GM21786 (cell line): ENCODE measurements around the gene RFC2.
"Not testable (repeated sequence)": the region's sequence is repeated elsewhere in the genome, so short reads cannot be mapped to it uniquely, and the experiment has no call there.

Source experiments
- ATAC-seq: cut with Tn5 transposase; IDR thresholded peaks from one replicate; pipeline ENCODE4 v1.9.1; 2021; ENCODE audit not compliant: unreplicated experiment

RFC2 gene

GRCh38 chr7:74252893-74253292, 1.3 kb downstream of the RFC2 start:
- ATAC-seq, result no peak

DNA sequence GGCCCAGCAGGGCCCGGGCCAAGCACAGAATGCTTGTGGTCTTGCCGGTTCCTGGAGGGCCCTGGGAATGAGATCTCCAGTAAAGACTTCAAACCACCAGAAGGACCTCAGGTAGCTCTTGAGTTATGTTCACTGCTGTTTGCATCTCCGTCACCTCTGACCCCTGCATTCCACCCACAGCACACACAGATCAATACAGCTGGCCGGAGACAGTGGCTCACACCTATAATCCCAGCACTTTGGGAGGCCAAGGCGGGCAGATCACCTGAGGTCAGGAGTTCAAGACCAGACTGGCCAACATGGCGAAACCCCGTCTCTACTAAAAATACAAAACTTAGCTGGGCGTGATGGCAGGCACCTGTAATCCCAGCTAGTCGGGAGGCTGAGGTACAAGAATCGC, 5.1 kb downstream of the RFC2 start:
- not testable (repeated sequence) for ATAC-seq

DNA sequence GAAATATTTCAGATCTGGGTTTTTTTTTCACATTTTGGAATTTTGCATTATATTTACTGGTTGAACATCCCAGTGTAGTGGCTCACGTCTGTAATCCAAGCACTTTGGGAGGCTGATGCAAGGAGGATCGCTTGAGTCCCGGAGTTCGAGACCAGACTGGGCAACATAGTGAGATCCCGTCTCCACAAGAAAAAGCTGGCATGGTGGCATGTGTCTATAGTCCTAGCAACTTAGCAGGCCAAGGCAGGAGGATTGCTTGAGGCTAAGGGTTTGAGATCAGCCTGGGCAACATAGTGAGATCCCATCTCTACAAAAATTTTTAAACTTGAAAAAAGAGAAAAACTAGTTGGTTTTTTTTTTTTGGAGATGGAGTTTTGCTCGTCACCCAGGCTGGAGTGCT, 6.0 kb downstream of the RFC2 start:
- ATAC-seq, result no peak

DNA sequence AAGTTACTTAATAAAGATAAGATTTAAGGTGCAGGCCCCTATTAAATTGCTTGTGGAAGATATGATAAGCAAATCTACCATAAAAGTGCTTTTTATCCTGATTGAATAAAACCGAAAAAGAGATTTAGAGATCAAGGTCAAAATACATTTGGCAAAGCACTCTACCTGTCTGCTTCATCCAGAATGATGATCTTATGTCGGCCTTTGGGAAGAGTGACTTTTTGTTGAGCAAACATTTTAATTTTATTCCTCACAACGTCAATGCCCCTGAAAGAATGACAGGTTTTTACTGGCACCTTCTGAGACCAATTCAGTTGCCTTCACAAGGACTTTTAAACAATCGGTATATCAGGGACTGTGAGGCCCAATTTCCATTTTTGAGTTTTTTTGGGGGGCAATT, 7.7 kb downstream of the RFC2 start:
- no peak for ATAC-seq

DNA sequence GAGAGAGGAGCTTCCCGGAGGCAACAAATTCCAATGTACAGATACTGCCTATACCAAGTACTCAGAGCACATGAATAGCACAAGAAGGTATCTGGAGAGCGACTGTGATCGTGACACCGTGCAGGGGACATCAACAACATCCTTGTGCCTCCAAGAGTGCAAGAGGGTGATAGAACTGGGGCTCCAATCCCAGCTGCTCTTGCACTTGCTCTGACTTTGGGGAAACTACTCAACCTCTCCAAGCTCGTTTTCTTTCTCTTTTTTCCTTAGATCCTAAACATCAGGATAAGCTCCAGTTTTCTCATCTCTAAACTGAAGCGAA, 12.1 kb downstream of the RFC2 start:
- no peak for ATAC-seq

GRCh38 chr7:74240482-74240881, 13.7 kb downstream of the RFC2 start:
- ATAC-seq, result no peak

DNA sequence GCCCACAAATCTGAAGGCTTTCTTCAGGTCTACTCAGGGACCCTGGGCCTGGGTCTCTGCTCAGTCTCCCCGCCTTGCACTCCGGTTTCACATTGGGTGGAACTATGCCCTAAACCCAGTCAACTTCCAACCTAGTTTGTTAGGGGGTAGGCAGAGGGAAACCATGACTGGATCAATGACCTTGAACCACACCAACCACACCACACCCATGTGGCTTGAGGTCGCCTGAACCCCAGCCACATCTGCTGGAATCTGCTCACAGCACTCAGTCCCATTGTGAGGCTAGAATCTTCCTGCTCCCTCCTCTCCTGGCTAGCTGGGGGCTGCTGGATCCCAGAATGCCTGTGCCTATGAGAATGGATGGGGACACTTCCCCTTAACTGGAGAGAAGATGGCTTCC, 17.9 kb downstream of the RFC2 start:
- ATAC-seq, result no peak

DNA sequence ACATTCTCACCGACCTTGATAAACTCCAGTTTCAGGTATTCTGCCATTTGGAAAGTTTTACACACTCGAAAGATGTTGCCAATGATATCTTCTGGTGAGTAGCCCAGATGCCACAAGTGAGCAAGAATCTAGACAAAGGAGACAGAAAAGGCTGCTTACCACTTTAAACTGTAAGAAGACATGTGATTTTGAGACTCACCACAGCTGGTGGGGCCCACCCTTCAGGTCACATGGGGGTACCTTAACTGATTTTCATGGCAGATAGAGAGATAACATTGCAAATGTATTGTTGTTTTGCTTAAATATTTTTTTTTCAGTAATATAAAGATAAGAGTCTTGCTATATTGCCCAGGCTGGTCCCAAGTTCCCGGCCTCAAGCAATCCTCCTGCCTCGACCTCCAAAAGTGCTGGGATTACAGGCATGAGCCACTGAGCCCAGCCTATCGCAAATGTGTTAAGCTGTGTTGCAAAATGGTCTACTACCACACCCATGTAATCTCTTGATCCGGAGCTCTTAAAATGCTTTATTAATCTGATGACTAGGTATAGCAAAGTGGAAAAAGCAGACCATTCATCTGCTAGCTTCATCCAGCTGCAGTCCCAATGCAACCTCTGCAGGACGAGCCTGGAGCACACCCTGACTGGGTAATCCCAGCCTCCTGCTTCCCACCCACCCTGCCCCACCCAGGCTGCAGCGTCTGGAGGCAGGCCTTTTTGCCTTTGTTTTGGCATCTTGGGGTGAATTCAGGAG, 18.5 kb downstream of the RFC2 start:
- ATAC-seq, result no peak

DNA sequence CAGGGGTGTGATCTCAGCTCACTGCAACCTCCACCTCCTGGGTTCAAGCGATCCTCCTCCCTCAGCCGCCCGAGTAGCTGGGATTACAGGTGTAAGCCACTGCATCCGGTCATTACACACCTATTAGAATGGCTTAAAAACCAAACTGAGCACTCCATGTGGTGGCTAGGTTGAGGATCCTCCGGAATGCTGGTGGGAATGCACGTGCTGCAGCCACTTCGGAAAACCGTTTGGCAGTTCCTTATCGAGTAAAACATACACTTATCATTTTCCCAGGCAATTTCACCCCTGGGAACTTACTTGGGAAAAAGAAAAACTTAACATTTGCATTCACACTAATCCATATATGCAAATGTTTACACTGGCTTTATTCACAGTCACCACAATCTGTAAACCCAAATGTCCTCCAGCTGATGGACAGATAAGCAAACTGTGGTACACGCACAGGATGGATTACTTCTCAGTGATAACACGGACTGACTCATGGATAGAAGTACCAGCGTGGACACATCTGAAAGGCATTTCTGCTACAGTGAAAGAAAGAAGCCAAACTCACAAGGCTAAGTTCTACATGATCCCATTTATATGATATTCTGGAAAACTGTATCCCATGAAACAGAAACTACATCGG, 20.4 kb downstream of the RFC2 start:
- ATAC-seq, result no peak

DNA sequence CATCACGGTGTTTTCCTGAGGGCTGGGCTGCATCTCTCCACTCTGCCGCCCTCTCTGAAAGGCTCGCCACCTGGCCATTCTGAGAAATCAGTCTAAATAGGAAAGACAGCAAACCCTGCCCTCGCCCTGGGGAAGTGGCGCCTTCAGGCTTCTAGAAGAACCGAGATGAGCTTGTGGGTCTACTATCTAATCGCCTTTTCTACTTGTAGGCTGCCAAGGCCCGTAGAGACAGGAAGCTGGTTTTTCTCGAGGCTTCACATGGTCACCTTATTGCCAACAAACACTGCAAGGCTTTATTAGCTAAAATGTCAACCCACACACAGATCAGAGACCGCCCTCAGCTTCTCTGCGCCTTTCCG, 23.0 kb downstream of the RFC2 start:
- peak; percentile 80 for ATAC-seq

GRCh38 chr7:74230446-74231231, 23.6 kb downstream of the RFC2 start:
- ATAC-seq, result no peak

DNA sequence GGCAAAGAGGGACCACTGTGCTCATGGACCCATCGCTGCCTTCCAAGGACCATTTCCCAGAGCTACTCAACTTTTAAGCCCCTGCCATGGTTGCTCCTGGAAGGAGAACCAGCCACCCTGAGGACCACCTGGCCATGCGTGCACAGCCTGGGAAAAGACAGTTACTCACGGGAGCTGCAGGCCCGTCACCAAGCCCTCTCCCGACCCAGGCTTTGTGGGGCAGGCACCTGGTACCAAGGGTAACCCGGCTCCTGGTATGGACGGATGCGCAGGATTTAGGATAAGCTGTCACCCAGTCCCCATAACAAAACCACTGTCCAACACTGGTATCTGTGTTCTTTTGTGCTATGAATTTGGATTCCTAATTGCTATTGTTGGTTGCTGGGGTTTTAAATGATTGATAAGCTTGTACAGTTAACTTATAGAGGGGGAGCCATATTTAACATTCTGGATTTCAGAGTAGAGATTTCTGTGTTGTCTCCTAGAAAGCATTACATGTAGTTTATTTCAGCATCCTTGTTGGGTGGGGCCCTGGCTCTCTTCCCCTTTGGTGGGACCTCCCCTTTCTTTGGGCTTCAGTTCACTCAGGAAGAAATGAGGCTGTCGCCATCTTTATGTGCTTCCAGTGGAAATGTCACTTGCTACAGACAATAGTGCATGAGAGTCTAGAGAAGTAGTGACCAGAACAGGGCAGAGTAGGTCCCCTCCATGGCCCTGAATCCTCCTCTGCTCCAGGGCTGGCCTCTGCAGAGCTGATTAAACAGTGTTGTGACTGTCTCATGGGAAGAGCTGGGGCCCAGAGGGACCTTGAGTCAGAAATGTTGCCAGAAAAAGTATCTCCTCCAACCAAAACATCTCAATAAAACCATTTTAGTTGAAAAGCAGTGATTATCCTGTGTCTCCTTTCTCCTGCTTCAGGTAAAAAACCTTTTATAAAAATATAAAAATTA, 25.0 kb downstream of the RFC2 start:
- no peak for ATAC-seq

- no peak for ATAC-seq
These were observed 27.6 kb downstream of the RFC2 start for GRCh38 chr7:74226633-74227032.

DNA sequence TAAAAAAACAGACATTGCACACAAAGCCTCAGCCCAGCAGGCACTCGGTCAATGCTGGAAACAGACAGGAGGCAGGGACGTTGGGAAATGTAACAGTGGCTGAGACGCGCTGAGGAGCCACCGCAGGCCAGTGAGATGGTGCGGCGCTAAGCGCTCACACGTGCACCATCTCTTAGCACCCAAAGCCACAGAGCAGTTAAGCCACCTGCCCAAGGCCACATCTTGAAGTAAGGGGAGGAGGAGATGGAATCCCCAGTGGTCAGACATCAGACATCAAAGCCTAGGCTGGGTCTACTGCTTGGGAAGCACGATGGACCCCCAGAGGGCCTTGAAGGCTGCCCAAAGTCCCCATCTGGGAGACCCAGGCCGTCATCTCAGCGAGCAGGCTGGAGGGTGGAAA, 28.8 kb downstream of the RFC2 start:
- no peak for ATAC-seq

- not testable (repeated sequence) for ATAC-seq
These were observed 29.3 kb downstream of the RFC2 start for GRCh38 chr7:74224907-74225306.

DNA sequence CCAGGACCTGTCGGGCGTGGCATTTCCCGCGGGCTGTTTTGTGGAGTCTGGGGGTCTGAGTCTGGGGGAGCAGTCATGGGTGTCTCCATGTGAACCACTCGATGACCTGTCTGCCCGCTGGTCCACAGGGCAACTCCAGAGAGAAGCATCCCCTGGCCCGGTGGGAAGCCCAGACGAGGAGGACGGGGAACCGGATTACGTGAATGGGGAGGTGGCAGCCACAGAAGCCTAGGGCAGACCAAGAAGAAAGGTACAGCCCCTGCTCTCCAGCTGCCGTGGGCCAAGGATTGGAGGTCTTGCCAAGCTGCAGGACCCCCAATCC, 29.7 kb downstream of the RFC2 start:
- no peak for ATAC-seq

DNA sequence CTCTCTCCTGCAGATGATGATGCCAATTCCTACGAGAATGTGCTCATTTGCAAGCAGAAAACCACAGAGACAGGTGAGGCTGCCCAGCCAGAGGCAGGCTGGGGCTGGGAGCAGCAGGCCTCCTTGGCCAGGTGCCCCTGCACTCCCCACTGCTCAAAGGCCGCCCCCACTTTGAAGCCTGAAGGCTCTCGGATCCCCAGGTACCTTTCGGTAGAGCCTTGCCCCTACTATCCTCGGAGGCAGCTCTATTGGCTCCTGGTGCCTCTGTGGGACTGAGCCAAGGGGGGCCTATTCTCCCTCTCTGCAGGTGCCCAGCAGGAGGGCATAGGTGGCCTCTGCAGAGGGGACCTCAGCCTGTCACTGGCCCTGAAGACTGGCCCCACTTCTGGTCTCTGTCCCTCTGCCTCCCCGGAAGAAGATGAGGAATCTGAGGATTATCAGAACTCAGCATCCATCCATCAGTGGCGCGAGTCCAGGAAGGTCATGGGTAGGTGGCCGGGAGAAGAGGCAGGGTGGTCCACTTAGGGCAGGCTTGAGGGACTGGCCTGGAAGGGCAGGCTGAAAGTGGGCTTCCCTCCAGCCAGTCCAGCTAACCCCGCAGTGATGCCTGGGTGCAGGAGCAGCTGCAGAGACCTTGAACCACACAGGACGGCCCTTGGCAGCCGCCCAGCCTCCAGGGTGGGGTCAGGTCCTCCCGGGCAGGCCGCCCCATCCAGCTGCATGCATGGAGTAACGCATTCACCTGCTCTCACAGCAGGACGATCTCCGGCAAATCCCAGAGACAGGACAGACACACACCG, 30.3 kb downstream of the RFC2 start:
- ATAC-seq, result no peak

GRCh38 chr7:74222851-74223710, 31.1 kb downstream of the RFC2 start:
- no peak for ATAC-seq

- no peak for ATAC-seq
These were observed 32.5 kb downstream of the RFC2 start for GRCh38 chr7:74221713-74222112.

GRCh38 chr7:74220229-74220628, 34.0 kb downstream of the RFC2 start:
- no peak for ATAC-seq
